ENCODE results near the gene KCP. TPM values are rescaled to one million over a fixed set of nuclear protein-coding genes. Genes with fewer than 3 reads are reported as not detected.

KCP gene
- total RNA-seq, 1 experiment from 2014 or later, result 0.68 TPM

DNA sequence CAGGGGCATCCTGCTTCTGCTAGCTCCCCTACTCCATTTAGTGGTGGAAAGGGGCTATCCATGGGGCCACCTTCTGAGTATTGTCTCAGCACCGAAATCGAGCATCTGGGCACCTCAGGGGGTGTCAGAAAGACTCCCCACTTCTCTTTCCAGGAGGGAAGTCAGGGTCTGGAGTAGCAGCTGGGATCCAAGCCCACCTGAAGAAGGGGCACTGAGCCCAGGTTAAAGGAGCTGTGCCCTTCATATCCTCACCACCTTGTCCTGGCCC, 77.7 kb downstream of the KCP start:
- intact Hi-C loops (cut with micrococcal nuclease), result no loop called here
- TF ChIP-seq, protein P1, sequence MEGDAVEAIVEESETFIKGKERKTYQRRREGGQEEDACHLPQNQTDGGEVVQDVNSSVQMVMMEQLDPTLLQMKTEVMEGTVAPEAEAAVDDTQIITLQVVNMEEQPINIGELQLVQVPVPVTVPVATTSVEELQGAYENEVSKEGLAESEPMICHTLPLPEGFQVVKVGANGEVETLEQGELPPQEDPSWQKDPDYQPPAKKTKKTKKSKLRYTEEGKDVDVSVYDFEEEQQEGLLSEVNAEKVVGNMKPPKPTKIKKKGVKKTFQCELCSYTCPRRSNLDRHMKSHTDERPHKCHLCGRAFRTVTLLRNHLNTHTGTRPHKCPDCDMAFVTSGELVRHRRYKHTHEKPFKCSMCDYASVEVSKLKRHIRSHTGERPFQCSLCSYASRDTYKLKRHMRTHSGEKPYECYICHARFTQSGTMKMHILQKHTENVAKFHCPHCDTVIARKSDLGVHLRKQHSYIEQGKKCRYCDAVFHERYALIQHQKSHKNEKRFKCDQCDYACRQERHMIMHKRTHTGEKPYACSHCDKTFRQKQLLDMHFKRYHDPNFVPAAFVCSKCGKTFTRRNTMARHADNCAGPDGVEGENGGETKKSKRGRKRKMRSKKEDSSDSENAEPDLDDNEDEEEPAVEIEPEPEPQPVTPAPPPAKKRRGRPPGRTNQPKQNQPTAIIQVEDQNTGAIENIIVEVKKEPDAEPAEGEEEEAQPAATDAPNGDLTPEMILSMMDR (IDR thresholded peaks at IDR 0.05; ENCODE audit: unreplicated experiment), result no peak
- POLR2A ChIA-PET, result no interaction called here
- Mint-ChIP-seq H3K27ac (ENCODE audit: low read depth, unreplicated experiment) (no peak overlapping the region), H3K36me3 (ENCODE audit: insufficient read depth, unreplicated experiment) (no peaks in the 10 kb centered on the region), H3K27me3 (ENCODE audit: insufficient read depth, unreplicated experiment) (peaks cover 11% of the 10 kb centered on the region), H3K4me1 (ENCODE audit: insufficient read depth, unreplicated experiment) (no peaks in the 10 kb centered on the region), H3K4me3 (ENCODE audit: unreplicated experiment) (no peak overlapping the region), H3K9me3 (ENCODE audit: unreplicated experiment) (no peaks in the 10 kb centered on the region)
- DNase-seq (ENCODE audit: unreplicated experiment), result no peak
- CTCF ChIA-PET, result interaction anchor here (0.6 to 1.5 kb wide), 2 partner anchors 248 to 259 kb away, joined by 3 to 4 read pairs; no protein-coding TSS in a partner anchor
- BruUV-seq (replicated peaks), result no TSS peak

DNA sequence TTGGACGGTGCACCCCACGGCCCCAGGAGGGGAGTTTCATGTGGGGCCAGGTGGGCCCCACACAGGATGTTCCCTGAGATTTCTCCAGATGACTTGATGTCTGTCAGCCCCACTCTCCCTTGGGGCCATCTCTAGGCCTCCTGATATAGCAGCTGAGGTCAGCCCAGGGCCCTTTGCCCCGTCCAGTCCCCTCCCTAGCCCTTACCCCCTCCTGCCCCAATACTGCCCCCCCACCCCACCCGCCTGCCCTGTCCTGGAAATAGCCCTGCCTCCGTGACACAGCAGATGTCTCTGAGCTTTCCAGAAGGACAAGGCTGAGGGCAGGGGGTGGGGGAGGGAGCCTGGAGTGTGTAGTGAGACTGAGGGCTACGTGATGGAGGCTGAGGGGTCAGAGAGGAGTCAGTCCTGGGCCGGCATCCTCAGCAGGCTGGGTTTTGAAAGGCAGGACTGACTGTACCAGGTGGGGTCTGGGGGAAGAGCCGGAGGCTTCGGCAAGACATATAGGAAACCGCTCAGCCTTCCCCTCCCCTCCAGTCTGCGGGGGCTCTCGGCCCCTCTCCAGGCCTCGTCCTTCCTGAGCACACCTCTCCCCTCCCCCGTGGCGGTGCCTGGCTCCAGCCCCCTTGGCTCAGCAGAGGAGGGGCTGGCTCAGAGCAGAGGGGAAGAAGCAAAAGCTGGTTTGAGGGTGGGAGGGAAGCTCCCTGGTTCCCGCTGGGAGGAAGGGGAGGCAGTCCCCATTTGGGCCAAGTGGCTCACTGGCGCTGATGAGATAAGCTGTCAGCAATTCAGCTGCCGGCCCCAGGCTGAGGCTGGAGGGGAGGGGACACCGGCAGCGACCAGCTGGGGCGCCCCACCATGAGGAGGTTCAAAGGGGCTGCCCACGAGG, 78.3 kb downstream of the KCP start:
- no peaks in the 10 kb centered on the region for H3K4me1 Mint-ChIP-seq (ENCODE audit: insufficient read depth, unreplicated experiment)
- H3K27ac Mint-ChIP-seq (ENCODE audit: low read depth, unreplicated experiment), result no peak overlapping the region
- POLR2A ChIA-PET, result interaction anchor here (0.7 kb wide), 1 partner anchor 157 kb away, joined by 3 read pairs; no protein-coding TSS in a partner anchor
- BruUV-seq (replicated peaks), result no TSS peak
- TF ChIP-seq, protein P1 (IDR thresholded peaks at IDR 0.05; ENCODE audit: unreplicated experiment), result no peak
- no peak overlapping the region for H3K4me3 Mint-ChIP-seq (ENCODE audit: unreplicated experiment)
- no peak for DNase-seq (ENCODE audit: unreplicated experiment)
- H3K36me3 Mint-ChIP-seq (ENCODE audit: insufficient read depth, unreplicated experiment), result no peaks in the 10 kb centered on the region
- peaks cover 11% of the 10 kb centered on the region for H3K27me3 Mint-ChIP-seq (ENCODE audit: insufficient read depth, unreplicated experiment)
- intact Hi-C loops (cut with micrococcal nuclease), result no loop called here
- CTCF ChIA-PET, result interaction anchor here (0.6 to 1.5 kb wide), 4 partner anchors 15 to 259 kb away, joined by 3 to 5 read pairs (median 4); no protein-coding TSS in a partner anchor
- H3K9me3 Mint-ChIP-seq (ENCODE audit: unreplicated experiment), result no peaks in the 10 kb centered on the region

DNA sequence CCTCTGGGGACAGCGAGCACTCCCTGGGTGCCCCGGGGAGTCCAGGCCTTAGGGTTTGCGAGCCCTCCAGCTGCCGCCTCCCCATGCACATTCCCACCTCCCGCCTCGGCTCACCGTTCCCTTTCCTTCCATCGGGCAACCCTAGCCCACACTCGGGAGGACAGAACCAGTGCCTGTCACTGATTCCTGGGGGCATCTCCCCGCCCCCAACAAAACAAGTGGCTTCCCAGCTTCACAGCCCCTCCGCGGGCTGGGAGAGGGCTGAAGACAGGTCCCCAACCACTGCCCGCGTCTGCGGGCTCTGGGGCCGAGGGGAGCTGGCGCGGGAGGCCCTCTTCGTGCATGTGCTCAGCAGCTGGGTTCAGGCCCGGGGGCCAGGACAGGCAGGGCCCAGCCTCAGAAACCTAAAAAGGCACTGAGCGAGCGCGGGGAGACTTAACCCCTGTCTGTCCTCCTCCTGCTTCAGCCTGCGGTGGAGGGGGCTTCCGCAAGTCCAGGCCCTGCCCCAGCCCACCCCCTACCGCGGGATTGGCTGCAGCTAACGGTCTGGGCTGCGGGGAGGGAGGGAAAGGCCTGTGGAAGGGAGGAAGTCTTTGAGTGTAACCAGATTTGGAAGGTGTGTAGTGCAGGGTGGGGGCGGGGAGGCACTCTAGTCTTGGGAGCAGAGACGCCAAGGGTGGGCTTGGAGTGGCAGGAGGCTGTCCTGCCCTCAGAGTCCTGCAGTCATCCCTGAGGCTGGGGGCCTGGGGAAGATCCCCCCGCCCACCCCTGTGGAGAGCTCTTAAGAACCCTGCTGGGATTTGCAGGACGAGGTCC, 79.1 kb downstream of the KCP start:
- Mint-ChIP-seq H3K9me3 (ENCODE audit: unreplicated experiment) (no peaks in the 10 kb centered on the region), H3K36me3 (ENCODE audit: insufficient read depth, unreplicated experiment) (no peaks in the 10 kb centered on the region), H3K27ac (ENCODE audit: low read depth, unreplicated experiment) (no peak overlapping the region), H3K27me3 (ENCODE audit: insufficient read depth, unreplicated experiment) (peaks cover 11% of the 10 kb centered on the region), H3K4me1 (ENCODE audit: insufficient read depth, unreplicated experiment) (no peaks in the 10 kb centered on the region), H3K4me3 (ENCODE audit: unreplicated experiment) (no peak overlapping the region)
- BruUV-seq (replicated peaks), result no TSS peak
- DNase-seq (ENCODE audit: unreplicated experiment), result no peak
- ChIA-PET CTCF (interaction anchor here (0.6 to 1.5 kb wide), 6 partner anchors 15 to 260 kb away, joined by 3 to 5 read pairs (median 3); no protein-coding TSS in a partner anchor), POLR2A (interaction anchor here (0.7 kb wide), 1 partner anchor 158 kb away, joined by 3 read pairs; no protein-coding TSS in a partner anchor)
- intact Hi-C loops (cut with micrococcal nuclease), result no loop called here
- TF ChIP-seq, protein P1 (IDR thresholded peaks at IDR 0.05; ENCODE audit: unreplicated experiment), result no peak
